ENCODE measurements around the gene TMEM18.

DNA sequence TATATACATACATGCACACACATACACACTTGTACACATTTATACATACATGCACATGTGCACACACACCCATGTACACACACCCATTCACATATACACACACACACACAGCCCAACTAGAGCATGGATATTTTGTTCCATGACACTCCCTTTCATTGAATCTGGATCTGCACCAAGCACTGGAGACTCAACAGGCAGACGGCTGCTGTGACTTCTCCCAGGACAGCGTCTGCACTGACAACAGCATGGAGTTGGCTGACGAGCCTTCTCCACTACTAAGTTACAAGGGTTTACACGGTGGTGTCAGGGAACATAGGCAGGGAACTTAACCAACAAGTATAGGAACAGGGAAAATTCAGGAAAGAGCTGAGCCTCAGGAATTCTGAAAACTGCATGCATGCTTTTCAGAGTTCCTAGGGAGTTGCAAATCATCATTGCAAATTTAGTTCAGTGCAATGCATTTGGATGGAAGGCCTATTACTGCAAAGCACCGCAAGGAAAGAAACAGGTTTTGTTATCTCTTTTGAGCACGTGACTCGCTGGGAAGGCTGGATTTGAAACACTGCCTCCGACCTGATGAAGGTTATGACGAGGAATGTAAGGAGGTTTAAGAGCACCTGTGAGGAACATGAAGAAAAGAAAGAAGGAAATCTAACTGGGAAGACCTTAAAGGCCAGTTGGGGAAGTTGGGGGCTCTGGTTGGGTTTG, 35.9 kb downstream of the TMEM18 start:
- no peak for TF ChIP-seq YY1 (IDR thresholded peaks at IDR 0.05; ENCODE audit: insufficient read depth, insufficient read length)
- TF ChIP-seq ZNF274 (IDR thresholded peaks at IDR 0.05; ENCODE audit: low read depth, low read length): no peak

Measured in NT2/D1 (cell line).